Prostate gland (tissue), 2 donors: ENCODE measurements around the gene KIR3DL1.

Experiments
- POLR2A ChIP-seq: fragments of 450-650 bp; IDR thresholded peaks from one replicate; pipeline ENCODE4 v1.6.1; 2016; ENCODE audit warnings: antibody characterized with exemption, mild to moderate bottlenecking
- TF ChIP-seq, protein P1 (sequence below), 4 experiments: fragments of 200-600 bp in 2 of 4; fragments of 450-650 bp in 2 of 4; sonication (generic) in 2 of 4; IDR thresholded peaks; 1 replicate in 3 of 4; 2 replicates in 1 of 4; pipeline ENCODE4 v1.5.1; 2016 to 2019; ENCODE audit warnings: antibody characterized with exemption in 4 of 4, mild to moderate bottlenecking in 2 of 4, moderate library complexity in 2 of 4

DNA sequence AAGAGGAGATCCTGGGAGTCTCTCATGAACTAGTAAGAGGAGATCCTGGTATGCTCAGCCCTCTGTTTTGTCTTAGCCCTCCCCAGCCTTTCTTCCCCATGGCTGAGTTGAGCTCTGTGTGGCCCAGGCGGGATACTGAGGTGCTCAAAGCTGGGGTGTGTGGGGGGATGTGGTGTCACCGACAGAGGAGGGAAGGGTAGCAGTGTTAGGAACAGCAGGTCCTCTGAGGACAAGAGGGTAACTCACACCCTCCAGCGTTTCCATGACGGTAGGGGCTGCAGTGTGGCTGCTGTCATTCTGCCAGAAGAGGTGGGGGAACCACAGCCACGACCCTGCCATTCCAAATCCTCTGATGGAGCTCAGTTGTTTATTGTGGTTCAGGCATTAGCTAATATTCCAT, 12.2 kb upstream of the KIR3DL1 start:
- TF ChIP-seq, protein P1, sequence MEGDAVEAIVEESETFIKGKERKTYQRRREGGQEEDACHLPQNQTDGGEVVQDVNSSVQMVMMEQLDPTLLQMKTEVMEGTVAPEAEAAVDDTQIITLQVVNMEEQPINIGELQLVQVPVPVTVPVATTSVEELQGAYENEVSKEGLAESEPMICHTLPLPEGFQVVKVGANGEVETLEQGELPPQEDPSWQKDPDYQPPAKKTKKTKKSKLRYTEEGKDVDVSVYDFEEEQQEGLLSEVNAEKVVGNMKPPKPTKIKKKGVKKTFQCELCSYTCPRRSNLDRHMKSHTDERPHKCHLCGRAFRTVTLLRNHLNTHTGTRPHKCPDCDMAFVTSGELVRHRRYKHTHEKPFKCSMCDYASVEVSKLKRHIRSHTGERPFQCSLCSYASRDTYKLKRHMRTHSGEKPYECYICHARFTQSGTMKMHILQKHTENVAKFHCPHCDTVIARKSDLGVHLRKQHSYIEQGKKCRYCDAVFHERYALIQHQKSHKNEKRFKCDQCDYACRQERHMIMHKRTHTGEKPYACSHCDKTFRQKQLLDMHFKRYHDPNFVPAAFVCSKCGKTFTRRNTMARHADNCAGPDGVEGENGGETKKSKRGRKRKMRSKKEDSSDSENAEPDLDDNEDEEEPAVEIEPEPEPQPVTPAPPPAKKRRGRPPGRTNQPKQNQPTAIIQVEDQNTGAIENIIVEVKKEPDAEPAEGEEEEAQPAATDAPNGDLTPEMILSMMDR (IDR thresholded peaks at IDR 0.05), result no peak
- TF ChIP-seq POLR2A, result no peak
